RWPE1 (cell line): ENCODE results near the gene RASA3.

ENCODE experiments used
- CTCF ChIA-PET: fragments of 350-600 bp; sonication (Branson Sonifier 250); formaldehyde crosslinking; extraction: SDS; loops from one replicate; lab custom pipeline; 2021; lab: Yijun Ruan, JAX
- POLR2A ChIA-PET: fragments of 400-600 bp; formaldehyde crosslinking; extraction: SDS; loops from one replicate; lab custom pipeline; 2020; ENCODE audit warnings: antibody characterized with exemption; ENCODE audit not compliant: low non-redundant PET; lab: Yijun Ruan, JAX
- DNase-seq: peaks from one replicate; pipeline ENCODE4 v3.0.0; 2012; ENCODE audit warnings: low spot score
- H3K27ac ChIP-seq: fragments of 450-650 bp; 2 replicates; pipeline ENCODE4 v1.5.1; 2017
- CTCF ChIP-seq: fragments of 450-650 bp; conservative IDR thresholded peaks from 2 replicates; pipeline ENCODE4 v1.5.1; 2017; ENCODE audit warnings: low read depth, mild to moderate bottlenecking

The RASA3 gene

GRCh38 chr13:114065141-114065925, 67.1 kb downstream of the RASA3 start:
- peak; percentile 92 for DNase-seq
- ChIA-PET POLR2A (interaction anchor here (0.6 kb wide), 1 partner anchor 616 kb away, joined by 3 read pairs; no protein-coding TSS in a partner anchor), CTCF (interaction anchor here (0.6 to 1.0 kb wide), 3 partner anchors 36 to 148 kb away, joined by 3 read pairs; no protein-coding TSS in a partner anchor)
- TF ChIP-seq CTCF, result no peak
- peak overlapping the region; percentile 100 for H3K27ac ChIP-seq

- POLR2A ChIA-PET, result interaction anchor here (0.6 kb wide), 1 partner anchor 616 kb away, joined by 3 read pairs; no protein-coding TSS in a partner anchor
- peak; percentile 35 for DNase-seq
- TF ChIP-seq CTCF, result no peak
- CTCF ChIA-PET, result interaction anchor here (0.6 to 1.0 kb wide), 3 partner anchors 14 to 149 kb away, joined by 3 read pairs; no protein-coding TSS in a partner anchor
- peak overlapping the region; percentile 100 for H3K27ac ChIP-seq
Measured at GRCh38 chr13:114064450-114065140, 67.8 kb downstream of the RASA3 start.

GRCh38 chr13:114063545-114064449, 68.6 kb downstream of the RASA3 start:
- CTCF ChIA-PET, result interaction anchor here (0.6 kb wide), 1 partner anchor 13 kb away, joined by 3 read pairs; no protein-coding TSS in a partner anchor
- H3K27ac ChIP-seq, result peak overlapping the region; percentile 100
- DNase-seq, result no peak

GRCh38 chr13:114062754-114063153, 69.7 kb downstream of the RASA3 start:
- DNase-seq, result no peak
- TF ChIP-seq CTCF, result no peak
- peak overlapping the region; percentile 100 for H3K27ac ChIP-seq
- ChIA-PET POLR2A (no interaction called here), CTCF (no interaction called here)

More at GRCh38 chr13:114063545-114064449, 68.6 kb downstream of the RASA3 start:
- TF ChIP-seq CTCF, result no peak
- POLR2A ChIA-PET, result no interaction called here

- ChIA-PET CTCF (no interaction called here), POLR2A (no interaction called here)
- TF ChIP-seq CTCF, result no peak
- no peak for DNase-seq
- peak overlapping the region; percentile 100 for H3K27ac ChIP-seq
Measured at GRCh38 chr13:114062341-114062740, 70.1 kb downstream of the RASA3 start.
